K562 (cell line): Measurements from ENCODE around the gene TMEM181. TPM values are rescaled to one million over a fixed set of nuclear protein-coding genes. Genes with fewer than 3 reads are reported as not detected.

Experiments used
- ATAC-seq: fragments of 200-7000 bp; cut with Tn5 transposase; 3 replicates; pipeline ENCODE4 v1.9.1; 2020; ENCODE audit warnings: moderate library complexity
- BruUV-seq: library from RNA; stranded (reverse); fragments of 400-500 nt; replicated peaks from 2 replicates; lab custom pipeline; 2021; lab: Mats Ljungman, UMichigan
- CTCF ChIA-PET: fragments of 300-600 bp; formaldehyde crosslinking; extraction: SDS; loops from one replicate; lab custom pipeline; 2021; ENCODE audit warnings: low intra/inter-chr PET ratio; lab: Yijun Ruan, JAX
- POLR2A ChIA-PET: fragments of 300-600, 350-650 bp; sonication (Branson Sonifier 250); formaldehyde crosslinking; extraction: SDS; loops from one replicate; lab custom pipeline; 2021; ENCODE audit warnings: antibody characterized with exemption, inconsistent platforms; lab: Yijun Ruan, JAX
- DNase-seq, 4 experiments: peaks; one replicate each; pipeline versions ENCODE4 v3.0.0 to v3.0.0-alpha.2; 2011 to 2018; ENCODE audit warnings: low spot score in 3 of 4, mixed read lengths in 3 of 4; ENCODE audit errors: extremely low read depth in 1 of 4
- FAIRE-seq: peaks from 2 replicates; lab custom pipeline; 2011; peaks lifted over from hg19 to GRCh38; lab: Jason Lieb, UNC
- H2AFZ ChIP-seq: 2 replicates; pipeline ENCODE4 v1.6.0; 2011; ENCODE audit warnings: low read depth, low read length, control low read depth, inconsistent platforms
- H3K27ac ChIP-seq: fragments of 200-600 bp; 3 replicates; pipeline ENCODE4 v1.8.0; 2011; ENCODE audit warnings: low read depth, mild to moderate bottlenecking, control low read depth, inconsistent platforms, low read length, moderate library complexity, mixed read lengths; ENCODE audit errors: extremely low read depth
- H3K27me3 ChIP-seq, 2 experiments: fragments of 300-600 bp in 1 of 2; 2 replicates in 1 of 2; 3 replicates in 1 of 2; pipeline versions ENCODE4 v1.6.0 to v1.8.0; 2011; ENCODE audit warnings: inconsistent platforms in 2 of 2, low read length in 2 of 2, mild to moderate bottlenecking in 1 of 2, mixed read lengths in 1 of 2, moderate library complexity in 1 of 2; ENCODE audit not compliant: control insufficient read depth in 2 of 2, insufficient read depth in 2 of 2
- H3K36me3 ChIP-seq: fragments of 300-600 bp; 3 replicates; pipeline ENCODE4 v1.8.0; 2011; ENCODE audit warnings: mild to moderate bottlenecking, low read length, inconsistent platforms; ENCODE audit not compliant: control insufficient read depth, insufficient read depth
- H3K4me1 ChIP-seq, 2 experiments: fragments of 200-600 bp in 1 of 2; replicated peaks in 1 of 2; 2 replicates in 1 of 2; 3 replicates in 1 of 2; pipeline versions ENCODE4 v1.5.1 to v1.8.0; 2011; ENCODE audit warnings: inconsistent platforms in 2 of 2, low read length in 2 of 2, mild to moderate bottlenecking in 1 of 2, mixed read lengths in 1 of 2, moderate library complexity in 1 of 2; ENCODE audit not compliant: control insufficient read depth in 2 of 2, insufficient read depth in 2 of 2
- H3K4me2 ChIP-seq: 2 replicates; pipeline ENCODE4 v1.6.1; 2011; ENCODE audit warnings: low read length, control low read depth, inconsistent platforms, mixed read lengths; ENCODE audit not compliant: insufficient read depth
- H3K4me3 ChIP-seq: fragments of 200-600 bp; sonication (generic), shearing (Covaris generic); 2 replicates; pipeline ENCODE4 v1.5.1; 2016; ENCODE audit warnings: control low read depth, inconsistent platforms
- H3K79me2 ChIP-seq: fragments of 200-600 bp; 3 replicates; pipeline ENCODE4 v1.8.0; 2011; ENCODE audit warnings: low read length, inconsistent platforms; ENCODE audit not compliant: control insufficient read depth, insufficient read depth
- H3K9ac ChIP-seq, 2 experiments: 2 replicates each; pipeline versions ENCODE4 v1.6.0 to v1.6.1; 2011; ENCODE audit warnings: low read depth in 2 of 2, low read length in 2 of 2, control low read depth in 1 of 2, inconsistent platforms in 1 of 2, mild to moderate bottlenecking in 1 of 2, mixed read lengths in 1 of 2; ENCODE audit not compliant: insufficient read depth in 1 of 2
- H3K9me1 ChIP-seq: one replicate; pipeline ENCODE4 v1.6.0; 2011; ENCODE audit warnings: inconsistent platforms, mild to moderate bottlenecking, low read length, moderate library complexity; ENCODE audit not compliant: control insufficient read depth, insufficient read depth
- H3K9me3 ChIP-seq: replicated peaks from 2 replicates; pipeline ENCODE4 v1.5.1; 2011; ENCODE audit warnings: low read depth, low read length, inconsistent platforms; ENCODE audit not compliant: control insufficient read depth, insufficient read depth
- H4K20me1 ChIP-seq: replicated peaks from 2 replicates; pipeline ENCODE4 v1.6.1; 2011; ENCODE audit warnings: low read length, inconsistent platforms, mixed read lengths; ENCODE audit not compliant: control insufficient read depth, insufficient read depth
- DPF2 ChIP-seq: fragments of 450-650 bp; IDR thresholded peaks from 2 replicates; pipeline ENCODE4 v1.6.1; 2016
- GTF3C2 ChIP-seq: IDR thresholded peaks from 3 replicates; pipeline ENCODE4 v1.6.1; 2011; ENCODE audit warnings: borderline replicate concordance, mild to moderate bottlenecking, moderate library complexity; ENCODE audit not compliant: insufficient read length; ENCODE audit errors: extremely low read depth
- LARP7 ChIP-seq: fragments of 450-650 bp; IDR thresholded peaks from 2 replicates; pipeline ENCODE4 v1.6.1; 2016
- MLLT1 ChIP-seq, 2 experiments: fragments of 450-650 bp; IDR thresholded peaks; 2 replicates each; pipeline ENCODE4 v1.6.1; 2016
- PCBP2 ChIP-seq: fragments of 200-400 bp; formaldehyde crosslinking; IDR thresholded peaks from 2 replicates; pipeline ENCODE4 v1.6.1; 2018; ENCODE audit warnings: low read length, low read depth, mild to moderate bottlenecking, moderate library complexity; ENCODE audit not compliant: poor library complexity, severe bottlenecking
- STAT5B ChIP-seq: fragments of 250-450 bp; sonication (Bioruptor Pico); IDR thresholded peaks from 2 replicates; pipeline ENCODE4 v1.8.0; 2021; ENCODE audit warnings: mild to moderate bottlenecking, inconsistent platforms
- TBP ChIP-seq: optimal IDR thresholded peaks from 2 replicates; pipeline ENCODE3; 2011; ENCODE audit warnings: low read depth, low read length, improper control_type of control experiment
- TGIF2 ChIP-seq: sonication (generic); formaldehyde crosslinking; IDR thresholded peaks from 2 replicates; pipeline ENCODE4 v1.8.1; 2022; ENCODE audit warnings: mild to moderate bottlenecking, missing genetic modification reagents, moderate library complexity
- ZNF143 ChIP-seq: sonication (generic); formaldehyde crosslinking; IDR thresholded peaks from 2 replicates; pipeline ENCODE4 v1.9.0; 2022; ENCODE audit warnings: mild to moderate bottlenecking, missing genetic modification reagents
- ZNF175 ChIP-seq: fragments of 200-800 bp; sonication (Bioruptor generic); IDR thresholded peaks from 2 replicates; pipeline ENCODE4 v1.6.1; 2016; ENCODE audit warnings: low read depth, mild to moderate bottlenecking, missing genetic modification characterization, missing compliant biosample characterization
- ZNF24 ChIP-seq: fragments of 450-650 bp; IDR thresholded peaks from 2 replicates; pipeline ENCODE4 v1.6.1; 2016
- ZNF3 ChIP-seq: fragments of 250-450 bp; sonication (Bioruptor Pico); IDR thresholded peaks from 2 replicates; pipeline ENCODE4 v1.5.0; 2021; ENCODE audit warnings: mild to moderate bottlenecking, moderate library complexity
- ZNF395 ChIP-seq: fragments of 200-800 bp; sonication (Bioruptor generic); IDR thresholded peaks from 2 replicates; pipeline ENCODE4 v1.6.1; 2017; ENCODE audit warnings: missing genetic modification characterization, missing compliant biosample characterization
- ZNF77 ChIP-seq: fragments of 250-450 bp; sonication (Bioruptor Pico); IDR thresholded peaks from 2 replicates; pipeline ENCODE4 v1.5.0; 2020
- WGBS: fragments of 100-300 bp; shearing (Covaris generic); methylation state at CpG from one replicate; pipeline ENCODE4 v1.1.6; 2016; ENCODE audit warnings: low coverage, mixed read lengths; ENCODE audit not compliant: insufficient coverage; ENCODE audit errors: missing lambda C conversion rate; 5-methylcytosine and 5-hydroxymethylcytosine counted together
- in situ Hi-C: fragments of 300-500 bp; cut with MboI; formaldehyde crosslinking; loops from 4 replicates; pipeline ENCODE4 v1.15.0; 2018; ENCODE audit warnings: inconsistent platforms, mixed read lengths
- intact Hi-C: fragments of 100-400 bp; cut with micrococcal nuclease; formaldehyde crosslinking; loops from 2 replicates; pipeline ENCODE4 v1.14.2; 2022
- polyA plus RNA-seq, 8 experiments: library from polyadenylated mRNA; depleted of rRNA in 4 of 8; stranded (reverse) in 5 of 8; unstranded in 3 of 8; fragments of >200 nt; fragmentation: Nextera tagmentation in 2 of 8; fragmentation: Illumina TruSeq in 1 of 8; extraction: Ambion mirVana in 2 of 8; extraction: Trizol in 1 of 8; gene quantifications; 2 replicates each; pipeline versions ENCODE4 v1.2.1 to v1.2.3, GENCODE V29; 2011 to 2014; ENCODE audit warnings: inconsistent platforms in 1 of 8, missing spikeins in 1 of 8
- total RNA-seq, 7 experiments: library from RNA; depleted of rRNA in 6 of 7; stranded (reverse); fragments of >200 nt in 6 of 7; fragmentation: Illumina TruSeq in 2 of 7; extraction: Trizol in 2 of 7; gene quantifications; 2 replicates each; pipeline versions ENCODE4 v1.2.1 to v1.2.3, GENCODE V29; 2011 to 2021; ENCODE audit warnings: low replicate concordance in 1 of 7

TMEM181 gene
- total and polyA plus RNA-seq, 9 of the 15 experiments (the other 6 are each of a cell fraction or from before 2014, with no cell fraction given) = 5.6 to 27.2 (median 19.9) TPM

GRCh38 chr6:158560836-158561320, 987 bp downstream of the TMEM181 start:
- intact Hi-C loops = loop anchor here (2.0 kb wide), 1 partner anchor 16 kb away; no protein-coding TSS in a partner anchor
- Histone ChIP-seq H3K4me1 (peaks cover 21 to 37% of the 10 kb centered on the region in 2 experiments), H3K9me1 (no peaks in the 10 kb centered on the region), H3K4me3 (peak overlapping the region; percentile 91), H3K79me2 (peaks cover 58% of the 10 kb centered on the region), H3K27me3 (no peaks in the 10 kb centered on the region), H2AFZ (peak overlapping the region; percentile 78), H3K27ac (peak overlapping the region; percentile 82), H3K36me3 (peaks cover 25% of the 10 kb centered on the region; the same call in 2 of the 3 replicates), H3K9ac (peak overlapping the region; percentile 83 to 97), H3K9me3 (no peaks in the 10 kb centered on the region), H4K20me1 (peaks cover 29% of the 10 kb centered on the region), H3K4me2 (peak overlapping the region; percentile 96)
- peak in 1 of 4 experiments; percentile 66 for DNase-seq
- ChIA-PET POLR2A (interaction anchor here (0.6 to 2.0 kb wide), 5 partner anchors 9 to 69 kb away, joined by 3 to 5 read pairs (median 3); no protein-coding TSS in a partner anchor), CTCF (no interaction called here)
- in situ Hi-C loops = no loop called here
- ATAC-seq = peak; percentile 65
- 2% methylated on average over 19 of the region's 19 CpGs for WGBS
- TSS peak; percentile 51 for BruUV-seq
- FAIRE-seq = peak; percentile 58
- TF ChIP-seq PCBP2 = no peak
- no peak for TF ChIP-seq ZNF3 (CRISPR knock-in tag)
- TF ChIP-seq MLLT1 (IDR thresholded peaks at IDR 0.05) = 0 out of 4 replicates have a peak, but pooled peaks of 1 of the 2 experiments have one; percentile 6
- no peak for TF ChIP-seq GTF3C2
- no peak for TF ChIP-seq ZNF24
- TF ChIP-seq LARP7 = no peak
- no peak for TF ChIP-seq ZNF175 (CRISPR knock-in tag)
- TF ChIP-seq ZNF77 (CRISPR knock-in tag) = no peak
- TF ChIP-seq TBP = peak; percentile 15
- TF ChIP-seq DPF2 = peak; percentile 11; the same call in 1 of the 2 replicates
- TF ChIP-seq TGIF2 = no peak
- no peak for TF ChIP-seq STAT5B (CRISPR knock-in tag)
- 0 out of 2 replicates have a peak, but pooled peaks have one; percentile 36 for TF ChIP-seq ZNF395
- TF ChIP-seq ZNF143 = no peak
